Muscle of leg (tissue), 11 donors: ENCODE measurements around the gene TRIM47. TPM values are rescaled to one million over a fixed set of nuclear protein-coding genes. Genes with fewer than 3 reads are reported as not detected.
"Not testable (repeated sequence)": the region's sequence is repeated elsewhere in the genome, so short reads cannot be mapped to it uniquely, and the experiment has no call there.

Experiments
- DNase-seq: peaks from one replicate; pipeline ENCODE4 v3.0.0; 2013
- H3K27ac ChIP-seq: one replicate; pipeline ENCODE4 v1.5.1; 2013; ENCODE audit warnings: mild to moderate bottlenecking, low read length, control low read depth
- H3K27me3 ChIP-seq: one replicate; pipeline ENCODE4 v1.6.1; 2013; ENCODE audit warnings: low read length; ENCODE audit not compliant: control insufficient read depth, insufficient read depth
- H3K36me3 ChIP-seq: one replicate; pipeline ENCODE4 v1.6.1; 2013; ENCODE audit warnings: low read length; ENCODE audit not compliant: control insufficient read depth, insufficient read depth
- H3K4me1 ChIP-seq: one replicate; pipeline ENCODE4 v1.6.1; 2013; ENCODE audit warnings: low read length; ENCODE audit not compliant: control insufficient read depth, insufficient read depth
- H3K4me3 ChIP-seq: one replicate; pipeline ENCODE4 v1.5.1; 2013; ENCODE audit warnings: low read length, control low read depth
- H3K9me3 ChIP-seq: replicated peaks from 2 replicates; pipeline ENCODE4 v1.6.1; 2013; ENCODE audit warnings: low read depth, low read length; ENCODE audit not compliant: control insufficient read depth
- WGBS: methylation state at CpG from one replicate; pipeline ENCODE4 v1.1.5; 2013; ENCODE audit warnings: missing lambda C conversion rate; ENCODE audit not compliant: insufficient coverage; 5-methylcytosine and 5-hydroxymethylcytosine counted together
- polyA plus RNA-seq, 8 donors: library from polyadenylated mRNA; unstranded; fragments of 120-200 nt; gene quantifications; one replicate each; pipeline versions ENCODE4 v1.2.1 to v1.2.3, GENCODE V29; 2013; ENCODE audit warnings: inconsistent platforms in 1 of 8, low replicate concordance in 1 of 8; ENCODE audit not compliant: insufficient read length in 8 of 8, insufficient read depth in 1 of 8
- total RNA-seq: library from RNA; stranded (reverse); fragments of 120-200 nt; gene quantifications from one replicate; pipeline ENCODE4 v1.2.4, GENCODE V29; 2013

Gene TRIM47
- total and polyA plus RNA-seq, 9 donors = 22.1 to 29.7 (median 25.5) TPM

DNA sequence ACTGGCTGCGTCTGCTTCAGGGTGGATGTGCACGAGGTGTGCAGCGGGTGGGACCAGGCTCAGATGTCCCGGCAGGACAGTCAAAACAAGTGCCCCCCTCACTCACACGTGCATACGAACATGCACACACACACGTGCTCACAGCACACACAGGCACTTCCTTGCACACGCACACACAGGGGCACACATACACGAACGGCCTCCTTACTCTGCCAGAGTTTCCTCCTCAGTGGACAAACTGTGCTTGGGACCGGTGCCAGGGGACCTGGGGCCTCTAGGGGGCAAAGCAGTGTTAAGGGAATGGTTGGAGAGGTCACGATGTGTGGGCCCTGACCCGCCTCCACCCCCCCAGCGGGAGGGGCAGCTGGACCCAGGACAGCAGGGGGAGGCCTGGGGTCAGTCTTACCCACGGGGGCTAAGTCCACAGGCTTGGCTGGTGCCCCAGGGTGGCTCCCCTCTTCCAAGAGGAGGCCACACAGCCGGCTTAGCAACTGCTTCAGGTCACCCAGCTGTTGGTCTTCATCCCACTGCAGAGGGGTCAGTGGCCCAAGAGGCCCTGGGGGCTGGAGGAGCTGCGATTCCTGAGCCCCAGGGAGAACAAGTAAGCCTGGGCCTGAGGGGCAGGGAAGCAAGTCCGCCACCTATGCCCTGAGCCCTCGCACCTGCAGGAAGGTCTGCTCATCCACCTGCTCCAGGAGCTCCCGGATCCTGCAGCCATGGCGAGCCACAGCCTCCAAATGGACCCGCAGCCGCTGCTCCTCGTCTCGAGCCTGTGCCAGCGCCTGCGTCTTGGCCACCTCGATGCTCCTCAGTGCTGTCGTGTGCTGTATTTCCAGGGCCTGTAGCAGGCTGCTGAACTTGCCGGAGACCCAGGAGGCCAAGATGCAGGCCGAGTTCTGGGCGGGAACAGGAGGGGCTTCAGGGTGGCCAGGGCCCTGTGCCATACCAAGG, 13.5 kb upstream of the TRIM47 start:
- no peak for DNase-seq
- H3K36me3 ChIP-seq = peaks cover 33% of the 10 kb centered on the region
- no peaks in the 10 kb centered on the region for H3K9me3 ChIP-seq
- H3K4me1 ChIP-seq = peaks cover 23% of the 10 kb centered on the region
- WGBS = 77% methylated on average over 23 of the region's 32 CpGs
- no peaks in the 10 kb centered on the region for H3K27me3 ChIP-seq
- no peak overlapping the region for H3K27ac ChIP-seq
- no peak overlapping the region for H3K4me3 ChIP-seq

DNA sequence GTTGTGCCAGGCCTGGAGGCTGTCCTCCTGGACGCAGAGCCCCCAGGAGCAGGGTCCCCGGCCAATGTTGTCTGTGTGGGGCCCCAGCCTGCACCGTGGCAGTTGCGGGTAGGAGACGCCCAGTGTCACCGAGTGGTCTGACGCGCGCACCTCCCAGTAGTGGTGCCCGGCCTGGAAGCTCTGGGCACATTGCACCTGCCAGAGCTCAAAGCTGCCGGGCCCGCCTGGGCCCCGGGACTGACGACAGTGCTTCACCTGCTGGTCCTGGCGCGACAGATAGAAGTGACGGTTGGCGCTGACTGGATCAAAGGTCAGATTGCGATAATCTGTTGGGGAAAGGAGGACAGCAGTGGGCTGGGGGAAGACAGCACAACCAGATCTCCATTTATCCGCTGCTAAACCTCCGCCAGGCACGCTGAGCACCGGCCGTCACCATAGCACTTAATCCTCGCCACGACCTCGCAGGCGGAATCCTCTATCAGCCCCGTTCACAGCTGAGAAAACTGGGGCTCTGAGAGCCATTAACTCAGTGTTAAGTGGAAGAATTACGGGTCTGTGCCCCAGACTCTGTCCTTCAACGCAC, 12.7 kb upstream of the TRIM47 start:
- H3K36me3 ChIP-seq = peaks cover 33% of the 10 kb centered on the region
- no peak overlapping the region for H3K27ac ChIP-seq
- no peak overlapping the region for H3K4me3 ChIP-seq
- H3K9me3 ChIP-seq = no peaks in the 10 kb centered on the region
- DNase-seq = no peak
- 85% methylated on average over 30 of the region's 31 CpGs for WGBS
- no peaks in the 10 kb centered on the region for H3K27me3 ChIP-seq
- peaks cover 23% of the 10 kb centered on the region for H3K4me1 ChIP-seq

DNA sequence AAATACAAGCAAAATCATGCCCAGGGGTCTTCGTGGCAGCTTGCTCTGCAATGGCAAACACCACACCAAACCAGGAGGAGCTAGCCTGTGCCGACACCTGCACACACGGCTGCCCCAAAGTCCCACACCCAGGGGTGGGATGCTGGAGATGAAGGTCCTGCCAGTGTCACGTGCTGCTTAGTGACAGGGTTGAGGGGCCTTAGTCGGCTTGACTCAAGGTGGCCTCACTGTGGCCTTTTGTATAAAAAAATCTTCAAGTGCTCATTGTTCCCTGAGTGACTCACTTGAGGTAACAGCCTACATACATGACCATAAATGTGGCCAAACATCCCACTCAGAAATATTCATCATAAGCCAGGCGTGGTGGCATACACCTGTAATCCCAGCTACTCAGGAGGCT, 11.1 kb upstream of the TRIM47 start:
- Histone ChIP-seq H3K27me3 (no peaks in the 10 kb centered on the region), H3K4me1 (peaks cover 9% of the 10 kb centered on the region), H3K36me3 (peaks cover 33% of the 10 kb centered on the region), H3K4me3 (no peak overlapping the region), H3K9me3 (no peaks in the 10 kb centered on the region), H3K27ac (no peak overlapping the region)
- WGBS = 80% methylated on average over 1 of the region's 6 CpGs
- DNase-seq = no peak

DNA sequence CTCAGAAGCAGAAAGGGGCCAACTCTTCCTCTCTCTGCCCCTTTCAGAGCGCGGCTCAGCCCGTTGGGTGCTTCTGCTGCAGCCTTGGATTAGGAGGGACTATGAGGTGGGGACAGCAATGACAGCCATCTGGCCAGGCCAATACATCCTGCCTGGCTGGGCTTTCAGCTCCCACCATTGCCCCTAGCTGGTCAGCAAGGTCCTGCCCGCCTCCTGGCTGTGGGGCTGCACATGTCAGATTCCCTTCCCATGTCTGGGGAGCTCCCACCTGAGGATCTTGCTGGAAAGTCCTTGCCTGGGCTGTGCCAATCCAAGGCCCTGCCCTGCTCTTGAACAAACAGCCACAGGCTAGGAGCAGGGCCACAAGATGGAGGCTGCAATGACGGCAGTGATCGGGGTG, 10.1 kb upstream of the TRIM47 start:
- Histone ChIP-seq H3K36me3 (peaks cover 33% of the 10 kb centered on the region), H3K4me1 (peaks cover 1% of the 10 kb centered on the region), H3K9me3 (no peaks in the 10 kb centered on the region), H3K27ac (no peak overlapping the region), H3K27me3 (no peaks in the 10 kb centered on the region), H3K4me3 (no peak overlapping the region)
- DNase-seq = no peak
- WGBS = 86% methylated on average over 1 of the region's 6 CpGs

DNA sequence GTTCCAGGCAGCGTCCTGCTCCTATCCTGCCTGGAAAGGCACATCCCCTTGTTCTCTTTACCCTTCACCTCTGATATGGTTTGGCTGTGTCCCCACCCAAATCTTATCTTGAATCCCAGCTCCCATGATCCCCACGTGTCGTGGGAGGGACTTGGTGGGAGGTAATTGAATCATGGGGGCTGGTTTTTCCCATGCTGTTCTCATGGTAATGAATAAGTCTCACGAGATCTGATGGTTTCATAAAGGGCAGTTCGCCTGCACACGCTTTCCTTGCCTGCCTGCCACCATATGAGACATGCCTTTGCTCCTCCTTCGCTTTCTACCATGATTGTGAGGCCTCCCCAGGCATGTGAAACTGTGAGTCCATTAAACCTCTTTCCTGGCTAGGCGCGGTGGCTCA, 7.5 kb upstream of the TRIM47 start:
- H3K27ac ChIP-seq, H3K4me3 ChIP-seq, H3K27me3 ChIP-seq, DNase-seq, H3K9me3 ChIP-seq: not testable (repeated sequence)
- Histone ChIP-seq H3K4me1 (peaks cover 11% of the 10 kb centered on the region), H3K36me3 (peaks cover 15% of the 10 kb centered on the region)
- WGBS = 92% methylated on average over 4 of the region's 9 CpGs

DNA sequence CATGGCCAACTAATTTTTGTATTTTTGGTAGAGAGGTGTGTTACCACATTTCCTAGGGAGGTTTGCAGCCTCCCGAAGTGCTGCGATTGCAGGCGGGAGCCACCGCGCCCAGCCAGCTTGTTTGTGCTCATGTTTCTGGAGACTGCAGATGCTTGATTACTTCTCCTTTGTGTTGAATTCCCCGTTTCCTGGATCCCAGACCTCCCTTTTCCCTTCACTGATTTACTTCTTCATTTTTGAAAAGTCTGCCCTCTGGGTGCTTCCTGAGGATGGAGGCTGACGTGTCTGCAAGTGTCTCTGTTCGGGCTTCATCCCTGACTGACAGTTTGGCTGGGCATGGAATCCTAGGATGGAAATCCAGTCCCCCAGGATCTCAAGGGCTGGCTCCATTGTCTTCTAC, 7.0 kb upstream of the TRIM47 start:
- no peaks in the 10 kb centered on the region for H3K9me3 ChIP-seq
- no peak overlapping the region for H3K4me3 ChIP-seq
- DNase-seq = peak; percentile 18
- peaks cover 11% of the 10 kb centered on the region for H3K36me3 ChIP-seq
- H3K27ac ChIP-seq = no peak overlapping the region
- 61% methylated on average over 8 of the region's 8 CpGs for WGBS
- H3K27me3 ChIP-seq = no peaks in the 10 kb centered on the region
- H3K4me1 ChIP-seq = peaks cover 11% of the 10 kb centered on the region

DNA sequence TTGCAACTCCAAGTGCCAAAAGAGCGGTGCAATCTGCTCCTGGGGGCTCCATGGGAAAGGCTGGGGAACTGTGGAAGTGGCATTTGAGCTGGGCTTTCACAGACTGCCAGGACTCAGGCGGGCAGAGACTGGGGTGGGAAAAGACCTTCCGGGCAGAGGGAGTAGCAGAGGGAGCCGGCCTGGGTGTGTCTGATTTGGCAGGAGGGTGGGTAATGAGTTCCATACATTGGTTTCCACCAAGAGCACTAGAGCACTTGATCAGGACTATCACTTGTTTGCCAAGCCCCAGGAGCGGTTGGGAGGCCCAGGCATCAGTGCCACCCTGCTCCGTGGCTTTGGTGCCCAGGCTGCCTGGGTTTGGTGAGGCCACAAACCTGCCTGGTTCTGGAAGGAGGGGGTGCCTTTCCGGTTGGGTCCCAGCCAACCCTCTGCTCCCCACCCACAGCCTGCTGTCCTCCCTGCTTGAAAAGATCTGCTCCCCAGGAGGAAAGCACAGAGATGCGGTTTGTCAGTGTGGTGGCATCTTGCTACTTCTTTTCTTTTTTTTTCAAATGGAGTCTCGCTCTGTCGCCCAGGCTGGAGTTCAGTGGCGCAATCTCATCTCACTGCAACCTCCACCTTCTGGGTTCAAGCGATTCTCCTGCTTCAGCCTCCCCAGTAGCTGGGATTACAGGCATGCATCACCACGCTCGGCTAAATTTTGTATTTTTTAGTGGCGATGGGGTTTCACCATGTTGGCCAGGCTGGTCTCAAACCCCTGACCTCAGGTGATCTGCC, 3.5 kb upstream of the TRIM47 start:
- Histone ChIP-seq H3K9me3 (no peaks in the 10 kb centered on the region), H3K4me1 (peaks cover 24% of the 10 kb centered on the region), H3K36me3 (peaks cover 1% of the 10 kb centered on the region), H3K27me3 (no peaks in the 10 kb centered on the region), H3K4me3 (no peak overlapping the region), H3K27ac (no peak overlapping the region)
- 84% methylated on average over 9 of the region's 15 CpGs for WGBS
- peak; percentile 32 for DNase-seq

DNA sequence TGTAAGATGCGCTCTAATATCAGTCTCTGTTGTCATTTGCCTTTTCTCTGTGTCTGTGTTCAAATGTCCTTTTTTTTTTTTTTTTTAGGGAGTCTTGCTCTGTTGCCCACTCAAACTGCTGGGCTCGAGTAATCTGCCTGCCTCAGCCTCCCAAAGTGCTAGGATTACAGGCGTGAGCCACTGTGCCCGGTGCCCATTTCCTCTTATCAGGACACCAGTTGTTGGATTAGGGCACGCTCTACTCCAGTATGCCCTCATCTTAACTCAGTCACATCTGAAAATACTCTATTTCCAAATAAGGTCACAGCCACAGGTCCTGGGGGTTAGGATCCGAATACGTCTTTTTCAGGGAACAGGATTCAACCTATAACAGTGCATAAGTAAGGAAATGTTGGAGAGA, 1.9 kb upstream of the TRIM47 start:
- no peak overlapping the region for H3K27ac ChIP-seq
- peaks cover 17% of the 10 kb centered on the region for H3K36me3 ChIP-seq
- no peak for DNase-seq
- WGBS = 77% methylated on average over 4 of the region's 7 CpGs
- H3K4me3 ChIP-seq = no peak overlapping the region
- H3K27me3 ChIP-seq = no peaks in the 10 kb centered on the region
- H3K4me1 ChIP-seq = peaks cover 40% of the 10 kb centered on the region
- no peaks in the 10 kb centered on the region for H3K9me3 ChIP-seq

DNA sequence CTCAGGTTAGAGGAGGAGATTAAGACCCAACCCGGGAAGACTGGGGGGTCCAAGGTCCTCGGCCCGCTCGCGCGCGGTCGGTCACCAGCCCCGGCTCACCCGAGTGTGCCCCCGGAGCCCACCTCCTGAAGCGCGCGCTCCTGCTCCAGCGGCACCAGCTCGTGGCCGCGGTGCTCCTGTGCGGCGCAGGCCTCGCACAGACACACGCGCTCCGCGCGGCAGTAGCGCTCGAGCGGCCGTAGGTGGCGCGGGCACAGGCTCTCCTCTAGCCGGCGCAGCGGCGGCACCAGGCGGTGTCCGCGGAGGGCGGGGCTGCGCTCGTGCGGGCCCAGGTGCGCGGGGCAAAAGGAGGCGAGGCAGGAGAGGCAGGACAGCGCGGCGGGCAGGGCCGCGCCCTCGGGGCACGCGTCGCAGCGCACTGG, 618 bp downstream of the TRIM47 start:
- Histone ChIP-seq H3K36me3 (peaks cover 35% of the 10 kb centered on the region), H3K4me3 (peak overlapping the region; percentile 79), H3K27ac (peak overlapping the region; percentile 99), H3K27me3 (no peaks in the 10 kb centered on the region), H3K9me3 (no peaks in the 10 kb centered on the region), H3K4me1 (peaks cover 57% of the 10 kb centered on the region)
- WGBS = under 1% methylated on average over 56 of the region's 56 CpGs
- peak; percentile 83 for DNase-seq
